Upper lobe of left lung (tissue), 6 donors: ENCODE measurements around the gene TSHZ2. TPM values are rescaled to one million over a fixed set of nuclear protein-coding genes. Genes with fewer than 3 reads are reported as not detected.

ENCODE experiments used
- ATAC-seq, 2 donors: fragments of 200-7000 bp; cut with Tn5 transposase; one replicate each; pipeline ENCODE4 v1.9.1; 2022; ENCODE audit warnings: mild to moderate bottlenecking in 2 of 2, moderate library complexity in 2 of 2; ENCODE audit not compliant: low FRiP score in 2 of 2
- DNase-seq, 2 donors: peaks; one replicate each; pipeline ENCODE4 v3.0.0-alpha.2; 2019 to 2020
- H3K27ac ChIP-seq, 4 donors: fragments of 200-600 bp; sonication (generic); one replicate each; pipeline ENCODE4 v1.5.1; 2016 to 2019
- H3K27me3 ChIP-seq, 4 donors: fragments of 200-600 bp; sonication (generic); one replicate each; pipeline ENCODE4 v1.5.1; 2017 to 2019
- H3K36me3 ChIP-seq, 4 donors: fragments of 200-600 bp; sonication (generic); one replicate each; pipeline ENCODE4 v1.5.1; 2016 to 2019
- H3K4me1 ChIP-seq, 4 donors: fragments of 200-600 bp; sonication (generic); one replicate each; pipeline ENCODE4 v1.5.1; 2018 to 2019
- H3K4me3 ChIP-seq, 4 donors: fragments of 200-600 bp; sonication (generic); one replicate each; pipeline ENCODE4 v1.5.1; 2017 to 2019; ENCODE audit warnings: mild to moderate bottlenecking in 2 of 4, moderate library complexity in 1 of 4
- H3K9me3 ChIP-seq, 4 donors: fragments of 200-600 bp; sonication (generic); one replicate each; pipeline ENCODE4 v1.5.1; 2018 to 2019
- EP300 ChIP-seq, 4 donors: sonication (generic); formaldehyde crosslinking; IDR thresholded peaks; one replicate each; pipeline ENCODE4 v1.5.1; 2017; ENCODE audit warnings: antibody characterized with exemption in 4 of 4, control low read depth in 2 of 4
- POLR2A ChIP-seq, 4 donors: fragments of 450-650 bp; IDR thresholded peaks; one replicate each; pipeline ENCODE4 v1.5.1; 2016 to 2017; ENCODE audit warnings: antibody characterized with exemption in 4 of 4, mild to moderate bottlenecking in 2 of 4
- POLR2AphosphoS5 ChIP-seq, 2 donors: sonication (generic); formaldehyde crosslinking; IDR thresholded peaks; one replicate each; pipeline ENCODE4 v1.5.1; 2017; ENCODE audit warnings: antibody characterized with exemption in 2 of 2
- WGBS, 2 donors: methylation state at CpG; one replicate each; pipeline ENCODE4 v1.1.5; 2017 to 2018; 5-methylcytosine and 5-hydroxymethylcytosine counted together
- total RNA-seq, 6 donors: library from RNA; depleted of rRNA in 4 of 6; stranded (reverse); fragments of >200 nt in 4 of 6; gene quantifications; one replicate each; pipeline versions ENCODE4 v1.1.0 to v1.2.1, GENCODE V29; 2016 to 2021
- TF ChIP-seq, protein P1 (sequence below), 6 experiments: fragments of 450-650 bp in 4 of 6; fragments of 200-600 bp in 2 of 6; sonication (generic) in 2 of 6; IDR thresholded peaks; one replicate each; pipeline ENCODE4 v1.5.1; 2016 to 2019; ENCODE audit warnings: antibody characterized with exemption in 6 of 6
- donor health status: DM: no; HTN: no; CAD: no; lungs with moderate emphysema.
- donor health status: DM: no; HTN: yes; CAD: no; lungs with severe emphysema.

The TSHZ2 gene
- total RNA-seq, 6 donors from 2014 or later: 1.8 to 10.0 (median 3.2) TPM

DNA sequence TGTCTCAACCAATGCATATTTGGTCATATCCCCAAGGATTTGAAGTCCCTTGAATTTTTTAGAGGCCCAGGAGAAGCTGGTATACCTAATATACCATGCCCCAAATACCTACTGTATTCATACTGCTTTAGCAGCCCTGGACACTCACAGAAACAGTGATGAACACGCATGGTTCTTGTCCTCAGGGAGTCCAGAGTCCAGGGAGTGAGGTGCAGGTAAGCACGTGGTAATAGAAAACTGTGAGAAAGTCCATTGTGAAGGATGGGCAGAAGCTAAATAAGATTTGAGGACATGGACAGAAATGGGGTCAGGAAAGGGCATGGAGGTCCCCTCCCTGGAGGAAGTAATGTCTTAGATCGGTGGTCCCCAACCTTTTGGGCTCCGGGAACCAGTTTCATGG, 85.4 kb downstream of the TSHZ2 start:
- WGBS, 2 donors: 91 to 95% methylated on average over 4 of the region's 4 CpGs
- ATAC-seq (no peak), DNase-seq (no peak)
- no peak for TF ChIP-seq POLR2A (IDR thresholded peaks at IDR 0.05)
- no peak for TF ChIP-seq POLR2AphosphoS5 (IDR thresholded peaks at IDR 0.05)
- H3K27ac ChIP-seq: no peak overlapping the region
- H3K4me1 ChIP-seq: no peaks in the 10 kb centered on the region
- H3K27me3 ChIP-seq: no peaks in the 10 kb centered on the region
- no peaks in the 10 kb centered on the region for H3K9me3 ChIP-seq
- H3K36me3 ChIP-seq: no peaks in the 10 kb centered on the region
- H3K4me3 ChIP-seq: no peak overlapping the region

DNA sequence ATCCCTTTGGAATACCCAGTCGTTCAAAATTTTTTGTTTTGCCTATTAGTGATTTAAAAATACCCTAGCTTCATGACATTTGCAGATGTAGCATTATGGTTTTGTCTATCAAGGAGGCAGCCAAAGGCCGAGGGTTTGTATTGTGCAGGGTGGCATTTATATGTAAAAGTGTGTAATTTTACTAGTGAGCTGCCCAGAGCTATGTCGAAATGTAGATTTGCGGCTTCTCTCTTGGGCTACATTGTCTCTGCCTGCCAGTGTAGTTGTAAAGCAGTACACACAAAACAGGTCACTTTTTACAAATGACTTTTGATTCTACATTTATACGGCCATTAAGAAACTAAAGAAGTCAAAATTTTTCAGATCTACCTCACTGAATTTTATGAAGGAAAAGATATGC, 87.7 kb downstream of the TSHZ2 start:
- H3K4me3 ChIP-seq: no peak overlapping the region
- no peak overlapping the region for H3K27ac ChIP-seq
- H3K4me1 ChIP-seq: no peaks in the 10 kb centered on the region
- 80 to 84% methylated on average over 5 of the region's 5 CpGs for WGBS, 2 donors
- ATAC-seq (no peak), DNase-seq (no peak)
- TF ChIP-seq POLR2A (IDR thresholded peaks at IDR 0.05): no peak
- no peak for TF ChIP-seq EP300 (IDR thresholded peaks at IDR 0.05)
- no peak for TF ChIP-seq POLR2AphosphoS5 (IDR thresholded peaks at IDR 0.05)
- TF ChIP-seq, protein P1, sequence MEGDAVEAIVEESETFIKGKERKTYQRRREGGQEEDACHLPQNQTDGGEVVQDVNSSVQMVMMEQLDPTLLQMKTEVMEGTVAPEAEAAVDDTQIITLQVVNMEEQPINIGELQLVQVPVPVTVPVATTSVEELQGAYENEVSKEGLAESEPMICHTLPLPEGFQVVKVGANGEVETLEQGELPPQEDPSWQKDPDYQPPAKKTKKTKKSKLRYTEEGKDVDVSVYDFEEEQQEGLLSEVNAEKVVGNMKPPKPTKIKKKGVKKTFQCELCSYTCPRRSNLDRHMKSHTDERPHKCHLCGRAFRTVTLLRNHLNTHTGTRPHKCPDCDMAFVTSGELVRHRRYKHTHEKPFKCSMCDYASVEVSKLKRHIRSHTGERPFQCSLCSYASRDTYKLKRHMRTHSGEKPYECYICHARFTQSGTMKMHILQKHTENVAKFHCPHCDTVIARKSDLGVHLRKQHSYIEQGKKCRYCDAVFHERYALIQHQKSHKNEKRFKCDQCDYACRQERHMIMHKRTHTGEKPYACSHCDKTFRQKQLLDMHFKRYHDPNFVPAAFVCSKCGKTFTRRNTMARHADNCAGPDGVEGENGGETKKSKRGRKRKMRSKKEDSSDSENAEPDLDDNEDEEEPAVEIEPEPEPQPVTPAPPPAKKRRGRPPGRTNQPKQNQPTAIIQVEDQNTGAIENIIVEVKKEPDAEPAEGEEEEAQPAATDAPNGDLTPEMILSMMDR (IDR thresholded peaks at IDR 0.05): no peak
- no peaks in the 10 kb centered on the region for H3K36me3 ChIP-seq
- H3K9me3 ChIP-seq: no peaks in the 10 kb centered on the region
- no peaks in the 10 kb centered on the region for H3K27me3 ChIP-seq

DNA sequence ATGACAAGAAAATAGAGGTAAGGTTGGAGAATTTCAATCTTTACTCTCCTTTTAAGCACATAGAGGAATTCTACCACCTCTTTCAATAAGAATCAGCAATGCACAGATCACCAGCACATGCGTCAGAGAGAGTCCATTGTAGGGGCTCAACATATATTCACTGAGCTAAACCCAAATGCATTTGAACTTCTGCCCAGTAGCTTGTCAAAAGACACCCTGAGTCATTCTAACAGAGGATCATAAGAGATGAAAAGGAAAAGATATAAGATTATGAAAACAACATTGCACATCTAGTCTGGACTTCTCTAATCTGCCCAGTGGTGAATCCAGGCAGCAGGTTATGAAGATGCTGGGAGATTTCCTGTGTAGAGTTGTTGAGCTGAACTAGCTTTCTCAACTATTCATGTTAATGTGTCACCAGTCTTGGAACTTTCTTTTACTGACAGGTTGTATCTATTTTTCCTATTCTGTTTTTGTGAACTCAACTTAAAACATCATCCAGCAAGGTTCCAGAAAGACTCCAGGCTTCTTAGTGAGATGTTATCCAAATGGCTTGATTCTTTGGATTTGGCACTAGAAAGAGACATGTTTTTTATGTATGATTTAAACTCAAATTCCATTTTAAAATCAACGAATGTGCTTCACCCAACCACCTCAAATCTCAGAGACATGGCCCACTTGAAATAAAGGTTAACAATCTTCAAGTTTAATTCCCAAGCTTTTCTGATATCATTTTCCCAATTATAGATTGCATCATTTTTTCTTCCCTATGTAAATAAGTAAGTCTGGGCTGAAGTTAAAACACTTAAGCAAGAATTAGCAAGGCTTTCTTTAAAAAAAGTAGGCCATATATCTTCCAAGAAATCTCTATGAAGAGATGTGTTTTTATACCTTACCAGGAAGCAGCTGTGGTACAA, 89.3 kb downstream of the TSHZ2 start:
- no peak for ATAC-seq
- Histone ChIP-seq H3K4me1 (no peaks in the 10 kb centered on the region), H3K27me3 (no peaks in the 10 kb centered on the region), H3K36me3 (no peaks in the 10 kb centered on the region), H3K27ac (no peak overlapping the region), H3K9me3 (no peaks in the 10 kb centered on the region), H3K4me3 (no peak overlapping the region)
- no peak for DNase-seq
- TF ChIP-seq POLR2A (IDR thresholded peaks at IDR 0.05): no peak
- TF ChIP-seq POLR2AphosphoS5 (IDR thresholded peaks at IDR 0.05): no peak
- TF ChIP-seq, protein P1 (IDR thresholded peaks at IDR 0.05): no peak
- no peak for TF ChIP-seq EP300 (IDR thresholded peaks at IDR 0.05)
- 74 to 85% methylated on average over 2 of the region's 2 CpGs for WGBS, 2 donors

DNA sequence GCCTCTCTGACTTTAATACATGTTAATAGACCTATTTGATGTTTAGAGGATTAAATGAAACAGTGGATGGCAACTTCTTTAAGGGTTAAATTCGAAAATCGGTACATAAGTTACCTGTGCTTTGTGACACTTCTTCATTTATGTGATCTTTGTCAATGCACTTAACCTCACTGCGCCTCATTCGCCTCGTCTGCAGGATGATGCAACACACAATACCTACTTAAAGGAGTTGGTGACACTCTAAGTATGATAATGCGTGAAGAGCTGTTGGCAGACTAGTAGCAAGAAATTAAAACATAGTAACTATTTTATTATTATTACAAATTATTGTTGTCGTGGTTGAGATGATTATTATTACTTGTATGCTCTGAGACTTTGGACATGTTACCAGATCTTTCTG, 92.8 kb downstream of the TSHZ2 start:
- H3K4me1 ChIP-seq: no peaks in the 10 kb centered on the region
- no peaks in the 10 kb centered on the region for H3K27me3 ChIP-seq
- TF ChIP-seq POLR2AphosphoS5 (IDR thresholded peaks at IDR 0.05) (no peak), EP300 (IDR thresholded peaks at IDR 0.05) (no peak), POLR2A (IDR thresholded peaks at IDR 0.05) (no peak)
- TF ChIP-seq, protein P1 (IDR thresholded peaks at IDR 0.05): no peak
- no peaks in the 10 kb centered on the region for H3K36me3 ChIP-seq
- no peak overlapping the region for H3K4me3 ChIP-seq
- ATAC-seq (no peak), DNase-seq (no peak)
- no peak overlapping the region for H3K27ac ChIP-seq
- H3K9me3 ChIP-seq: peaks cover 0 to 6% (median 2%) of the 10 kb centered on the region in 4 donors
- WGBS, 2 donors: 84 to 88% methylated on average over 7 of the region's 7 CpGs

DNA sequence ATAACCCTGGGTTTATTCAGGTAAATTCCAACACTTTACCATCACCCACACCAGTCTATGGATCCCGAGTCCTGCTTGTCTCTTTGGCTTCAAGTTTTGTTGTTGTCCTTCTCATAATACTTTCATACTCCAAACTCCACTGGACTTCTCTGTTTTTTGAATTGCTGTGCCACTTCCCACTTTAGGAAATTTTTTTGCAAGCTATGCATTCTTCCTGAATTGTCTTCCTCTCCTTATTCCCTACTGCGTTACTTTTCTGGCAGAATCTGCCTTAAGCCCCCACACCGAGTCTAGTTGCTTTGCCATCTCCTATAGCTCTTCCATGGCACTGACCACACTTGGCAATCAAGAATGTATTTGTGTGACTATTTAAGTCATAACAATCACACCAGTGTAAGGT, 96.1 kb downstream of the TSHZ2 start:
- Histone ChIP-seq H3K27me3 (no peaks in the 10 kb centered on the region), H3K4me3 (no peak overlapping the region), H3K36me3 (no peaks in the 10 kb centered on the region), H3K9me3 (peaks cover 0 to 6% (median 2%) of the 10 kb centered on the region in 4 donors), H3K27ac (no peak overlapping the region), H3K4me1 (peaks cover 0 to 4% (median 2%) of the 10 kb centered on the region in 4 donors)
- ATAC-seq: no peak
- no peak for DNase-seq
- TF ChIP-seq POLR2A (IDR thresholded peaks at IDR 0.05) (no peak), POLR2AphosphoS5 (IDR thresholded peaks at IDR 0.05) (no peak)
- 87 to 95% methylated on average over 3 of the region's 3 CpGs for WGBS, 2 donors
